ENCODE measurements around the gene GNG12.
"Not testable (repeated sequence)": the region's sequence is repeated elsewhere in the genome, so short reads cannot be mapped to it uniquely, and the experiment has no call there.

Gene GNG12

DNA sequence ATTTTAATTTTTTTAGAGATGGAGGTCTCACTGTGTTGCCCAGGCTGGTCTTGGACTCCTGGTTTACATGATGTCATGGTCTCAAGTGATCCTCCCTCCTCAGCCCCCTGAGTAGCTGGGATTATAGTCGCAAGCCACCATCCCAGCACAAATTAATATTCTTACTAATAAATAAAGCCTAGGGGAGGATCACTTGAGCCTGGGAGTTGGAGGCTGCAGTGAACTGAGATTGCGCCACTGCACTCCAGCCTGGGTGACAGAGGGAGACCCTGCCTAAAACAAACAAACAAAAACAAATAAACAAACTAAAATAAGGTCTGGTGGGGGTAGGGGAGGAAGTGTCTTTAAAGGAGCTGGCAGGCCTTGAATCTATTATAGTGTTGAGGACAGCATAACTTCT is 157.0 kb downstream of the GNG12 start:
- FAIRE-seq = no peak

DNA sequence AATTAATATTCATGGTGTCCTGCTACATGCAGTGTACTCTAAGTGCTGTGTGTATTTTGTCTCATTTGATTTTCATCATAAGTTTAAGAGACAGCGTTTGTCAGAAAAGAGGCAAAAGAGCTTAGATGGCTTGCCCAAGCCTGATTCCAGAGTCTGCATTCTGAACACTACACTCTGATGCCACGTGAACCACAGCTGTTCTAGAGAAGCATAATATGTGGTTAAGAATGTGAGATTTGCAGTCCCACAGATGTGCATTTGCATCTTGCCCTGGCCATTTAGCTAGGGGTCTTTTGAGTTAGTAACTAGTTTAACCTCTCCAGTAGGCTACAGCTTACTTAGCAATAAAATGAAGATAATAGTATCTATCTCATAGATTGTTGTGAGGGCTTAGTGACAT is 157.5 kb downstream of the GNG12 start:
- FAIRE-seq = no peak

DNA sequence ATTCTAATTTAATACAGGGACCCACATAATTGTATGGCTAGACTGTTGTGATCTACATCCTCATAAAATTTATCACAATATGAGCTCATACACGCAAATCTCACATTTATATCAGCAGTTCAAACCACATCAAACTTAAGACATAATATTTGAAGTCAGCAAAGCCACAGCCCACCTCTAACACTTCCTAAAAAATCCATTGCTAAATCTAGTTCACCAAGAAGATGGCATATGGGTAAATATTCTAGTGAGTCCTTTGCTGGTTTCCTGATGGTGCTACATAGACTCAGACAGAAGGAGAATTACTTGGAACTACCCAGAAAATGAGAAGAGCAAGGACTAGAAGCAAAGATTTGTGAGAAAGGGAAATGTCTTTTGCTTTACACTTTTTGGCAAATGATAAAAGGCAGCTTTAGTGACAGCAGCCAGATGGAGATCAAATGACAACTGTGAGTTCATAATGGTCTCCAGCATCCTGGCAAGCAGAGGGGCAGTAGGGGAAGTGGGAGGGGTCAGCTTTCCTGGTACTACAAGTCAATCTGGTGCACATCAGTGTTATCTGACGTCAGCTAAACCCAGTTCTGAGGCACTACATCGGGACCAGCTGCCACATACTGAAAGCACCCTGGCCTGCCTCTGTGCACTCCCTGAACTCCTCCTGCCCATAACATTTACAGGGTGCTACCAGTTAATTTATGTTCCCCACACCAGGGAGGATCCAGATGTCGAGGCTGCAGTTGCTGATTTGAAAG is 158.8 kb downstream of the GNG12 start:
- no peak for FAIRE-seq

DNA sequence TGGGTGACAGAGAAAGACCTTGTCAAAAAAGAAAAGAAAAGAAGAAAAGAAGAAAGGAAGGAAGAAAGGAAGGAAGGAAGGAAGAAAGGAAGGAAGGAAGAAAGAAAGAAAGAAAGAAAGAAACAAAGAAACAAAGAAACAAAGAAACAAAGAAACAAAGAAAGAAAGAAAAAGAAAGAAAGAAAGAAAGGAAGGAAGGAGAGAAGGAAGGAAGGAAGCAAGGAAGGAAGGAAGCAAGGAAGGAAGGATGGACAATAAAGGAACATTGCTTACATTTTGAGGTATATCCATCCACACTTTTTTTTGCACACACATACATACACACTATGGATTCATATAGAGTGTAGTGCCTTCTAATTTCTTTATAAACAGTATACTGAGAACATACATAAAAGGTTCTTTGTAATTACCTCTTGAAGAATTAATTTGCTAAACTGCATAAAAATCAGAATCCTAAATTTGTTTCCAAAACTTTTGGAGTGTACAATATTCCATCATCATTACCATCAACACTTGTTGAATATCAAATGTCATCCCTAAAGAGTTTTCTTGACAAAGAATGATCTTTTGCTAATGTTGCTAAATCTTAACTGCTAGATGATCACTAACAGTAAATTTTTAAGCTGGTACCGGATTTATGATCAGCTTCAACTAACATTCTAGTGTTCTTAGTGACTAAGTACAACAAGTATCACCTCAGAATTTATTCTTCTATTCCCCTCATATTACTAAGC is 159.6 kb downstream of the GNG12 start:
- no peak for FAIRE-seq

DNA sequence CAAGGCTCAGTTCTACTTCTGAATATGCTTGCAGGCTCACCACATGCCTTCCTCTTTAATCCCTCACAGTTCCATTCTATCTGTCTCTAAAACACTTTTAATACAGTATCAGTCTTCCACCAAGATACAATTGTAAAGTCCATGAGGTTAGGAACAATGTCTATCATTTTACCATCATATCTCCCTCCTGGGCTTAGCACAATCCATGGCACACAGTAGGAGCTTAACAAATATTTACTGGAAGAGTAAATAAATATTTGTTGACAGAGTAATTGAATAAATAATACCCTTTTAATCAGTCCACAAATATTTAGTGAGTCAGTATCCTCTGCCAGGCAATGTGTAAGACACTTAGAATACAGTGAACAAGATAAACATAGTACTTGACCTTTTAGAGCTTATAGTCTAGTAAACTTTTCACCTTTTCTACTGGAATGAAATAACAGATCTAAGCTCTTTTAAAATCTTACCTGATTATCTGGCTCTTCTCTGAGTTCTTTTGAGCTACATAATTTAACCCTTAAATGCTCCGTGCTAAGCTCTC is 160.9 kb downstream of the GNG12 start:
- no peak for FAIRE-seq

DNA sequence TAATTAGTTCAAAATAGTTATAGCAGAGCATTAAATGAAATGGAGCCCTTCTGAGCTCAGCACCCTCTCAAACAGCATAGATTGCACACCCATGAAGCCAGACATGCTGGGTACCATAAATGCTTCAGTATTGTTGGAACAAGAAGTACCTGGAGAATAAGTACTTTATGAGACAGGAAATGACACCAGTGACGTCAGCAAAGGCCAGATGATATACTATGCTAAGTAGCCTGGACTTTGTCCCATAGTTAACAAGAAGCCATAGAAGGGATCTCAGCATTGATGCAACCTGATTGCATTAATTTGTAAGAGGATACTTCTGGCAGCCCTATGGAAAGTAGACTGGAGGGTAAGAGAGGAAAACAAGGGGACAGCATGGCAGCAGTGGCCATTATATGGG is 164.6 kb downstream of the GNG12 start:
- no peak for FAIRE-seq

DNA sequence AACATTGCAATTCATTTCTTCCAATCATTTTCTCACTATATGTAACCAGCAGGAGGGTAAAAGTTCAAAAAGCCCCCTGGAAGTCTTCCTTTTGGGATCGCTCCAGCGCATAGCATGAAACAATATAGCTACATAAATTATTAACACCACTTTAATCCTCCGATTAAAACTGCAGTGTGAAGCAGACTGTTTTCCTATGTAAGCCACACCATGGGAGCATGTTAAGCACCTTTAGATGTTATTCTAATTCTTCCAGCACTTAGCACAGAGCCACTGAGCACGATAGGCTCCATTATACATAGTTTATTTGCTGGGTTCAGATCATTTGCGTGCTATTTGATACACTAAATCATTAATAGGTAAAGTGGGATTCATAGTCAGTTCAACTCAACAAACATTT is 166.6 kb downstream of the GNG12 start:
- FAIRE-seq = no peak

DNA sequence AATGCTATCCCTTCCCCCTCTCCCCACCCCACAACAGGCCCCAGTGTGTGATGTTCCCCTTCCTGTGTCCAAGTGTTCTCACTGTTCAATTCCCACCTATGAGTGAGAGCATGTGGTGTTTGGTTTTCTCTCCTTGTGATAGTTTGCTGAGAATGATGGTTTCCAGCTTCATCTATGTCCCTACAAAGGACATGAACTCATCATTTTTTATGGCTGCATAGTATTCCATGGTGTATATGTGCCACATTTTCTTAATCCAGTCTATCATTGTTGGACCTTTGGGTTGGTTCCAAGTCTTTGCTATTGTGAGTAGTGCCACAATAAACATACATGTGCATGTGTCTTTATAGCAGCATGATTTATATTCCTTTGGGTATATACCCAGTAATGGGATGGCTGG is 168.0 kb downstream of the GNG12 start:
- FAIRE-seq = not testable (repeated sequence)

DNA sequence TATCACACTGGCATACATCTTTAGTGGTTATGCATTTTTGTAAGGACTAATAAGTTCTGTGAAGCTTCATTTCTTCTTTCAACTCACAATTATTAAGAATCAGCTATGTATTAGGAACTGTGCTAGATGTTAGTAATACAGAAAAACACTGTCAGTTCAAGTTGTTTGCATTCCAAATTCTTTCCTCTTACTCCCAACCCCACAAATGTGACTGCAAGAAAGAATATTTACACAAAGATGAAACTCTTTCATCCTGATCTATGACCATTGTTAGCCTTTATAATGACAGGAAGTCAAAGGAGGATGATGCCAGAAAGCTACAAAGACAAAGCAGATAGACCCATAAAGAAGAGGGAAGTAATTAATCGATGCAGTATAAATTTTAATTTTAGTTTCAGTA is 169.2 kb downstream of the GNG12 start:
- FAIRE-seq = no peak

DNA sequence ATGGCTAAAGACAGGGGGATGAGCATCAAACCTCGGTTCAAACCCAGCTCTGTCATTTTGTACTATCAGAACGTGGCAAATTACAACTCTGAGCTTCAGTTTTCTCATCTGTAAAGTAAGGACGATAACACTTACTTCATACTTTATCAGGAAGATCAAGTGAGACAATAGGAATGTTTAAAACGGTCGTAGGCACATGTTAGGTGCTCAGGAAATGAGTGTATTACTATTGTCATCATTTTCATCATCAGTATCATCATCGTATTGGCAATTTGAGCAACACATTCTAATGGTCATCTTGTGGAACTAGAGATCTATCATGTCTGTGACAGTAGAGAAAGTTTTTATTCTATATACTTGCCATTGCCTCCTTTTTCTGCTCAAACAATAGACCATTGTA is 170.4 kb downstream of the GNG12 start:
- FAIRE-seq = no peak

DNA sequence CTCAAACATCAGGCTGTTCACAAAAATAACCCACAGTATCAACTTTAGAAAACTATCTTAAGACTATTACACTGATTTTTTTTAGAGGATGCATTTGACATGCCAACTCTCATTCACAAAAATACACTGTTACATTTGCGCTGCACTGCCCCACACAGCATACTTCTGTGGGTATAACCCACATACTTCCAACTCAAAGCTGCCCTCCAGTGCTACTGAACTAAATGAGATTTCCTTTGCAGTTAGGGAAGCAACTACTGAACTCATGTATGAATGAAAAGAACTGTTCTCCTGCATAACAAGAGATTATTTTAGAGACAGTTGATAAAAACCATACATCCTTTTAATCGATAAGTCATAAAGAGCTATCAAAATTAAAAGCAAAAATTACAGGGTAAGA is 174.0 kb downstream of the GNG12 start:
- FAIRE-seq = no peak

DNA sequence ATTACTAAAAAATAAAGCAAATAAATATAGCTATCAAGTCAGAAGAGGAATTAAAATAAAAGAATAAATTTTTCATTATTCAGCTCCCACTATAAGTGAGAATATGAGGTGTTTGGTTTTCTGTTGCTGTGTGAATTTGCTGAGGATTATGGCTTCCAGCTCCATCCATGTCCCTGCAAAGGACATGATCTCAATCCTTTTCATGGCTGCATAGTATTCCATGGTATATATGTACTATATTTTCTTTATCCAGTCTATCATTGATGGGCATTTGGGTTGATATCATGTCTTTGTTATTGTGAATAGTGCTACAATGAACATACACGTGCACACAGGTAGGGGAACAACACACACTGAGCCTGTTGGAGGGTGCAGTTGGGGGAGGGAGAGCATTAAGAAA is 176.1 kb downstream of the GNG12 start:
- not testable (repeated sequence) for FAIRE-seq

DNA sequence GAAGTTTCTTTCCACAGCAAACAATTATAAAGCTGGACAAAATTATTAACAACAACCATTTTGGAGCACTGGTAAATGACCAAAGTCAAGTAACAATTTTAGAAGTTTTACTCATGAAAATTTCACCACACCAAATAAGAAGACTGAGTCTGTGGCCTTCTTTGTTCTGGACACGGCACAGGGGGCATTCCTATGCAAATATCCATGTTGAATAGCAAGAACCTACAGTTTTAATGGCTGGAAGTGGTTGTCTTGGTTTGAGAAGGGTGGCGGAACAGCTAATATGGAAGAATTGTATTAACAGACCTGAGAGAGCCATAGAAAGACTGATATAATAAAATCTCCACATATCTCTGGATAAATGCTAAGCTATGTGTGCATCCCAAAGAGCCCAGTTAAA is 177.7 kb downstream of the GNG12 start:
- FAIRE-seq = no peak

DNA sequence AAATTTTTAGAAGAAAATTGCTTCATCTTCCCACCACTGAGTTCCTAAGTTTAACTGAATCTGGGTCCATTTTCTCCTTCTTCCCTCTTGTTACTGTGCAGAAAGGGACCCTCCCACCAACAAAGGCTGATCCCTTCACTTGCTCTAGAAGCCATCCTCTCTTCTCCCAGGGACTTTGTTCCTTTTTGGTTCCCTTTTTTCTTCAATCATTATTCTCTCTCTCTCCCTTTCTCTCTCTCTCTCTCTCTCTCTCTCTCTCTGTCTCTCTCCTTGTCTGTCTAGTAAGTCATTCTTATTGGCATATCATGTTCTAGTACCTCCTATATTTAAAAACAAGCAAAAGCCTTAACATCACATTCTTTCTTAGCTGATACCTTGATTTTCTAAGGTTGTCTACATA is 180.0 kb downstream of the GNG12 start:
- no peak for FAIRE-seq

DNA sequence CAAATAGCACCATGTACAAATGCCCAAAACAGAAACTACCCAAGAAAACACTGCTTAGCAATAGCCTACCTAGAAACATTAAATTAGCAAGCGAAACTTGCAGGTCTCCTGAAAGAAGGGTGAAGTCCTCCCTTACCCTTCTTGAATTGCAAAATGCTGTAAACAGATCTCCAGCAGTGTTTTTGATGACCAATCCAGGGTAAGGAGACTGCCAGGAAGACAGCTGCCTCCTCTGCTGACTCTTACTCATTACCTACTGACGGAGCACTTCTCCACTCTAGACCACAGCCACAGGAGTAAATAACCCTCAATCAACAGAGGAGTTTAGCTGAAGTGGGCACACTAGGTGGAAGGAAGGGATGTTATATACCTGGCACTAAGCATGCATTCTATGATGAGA is 180.5 kb downstream of the GNG12 start:
- FAIRE-seq = no peak
